ENCODE data around the gene UGGT1. TPM values are rescaled to one million over a fixed set of nuclear protein-coding genes. Genes with fewer than 3 reads are reported as not detected.

The UGGT1 gene
- polyA plus RNA-seq, 1 of the 3 experiments (the other 2 are of a cell fraction): 20.0 TPM

DNA sequence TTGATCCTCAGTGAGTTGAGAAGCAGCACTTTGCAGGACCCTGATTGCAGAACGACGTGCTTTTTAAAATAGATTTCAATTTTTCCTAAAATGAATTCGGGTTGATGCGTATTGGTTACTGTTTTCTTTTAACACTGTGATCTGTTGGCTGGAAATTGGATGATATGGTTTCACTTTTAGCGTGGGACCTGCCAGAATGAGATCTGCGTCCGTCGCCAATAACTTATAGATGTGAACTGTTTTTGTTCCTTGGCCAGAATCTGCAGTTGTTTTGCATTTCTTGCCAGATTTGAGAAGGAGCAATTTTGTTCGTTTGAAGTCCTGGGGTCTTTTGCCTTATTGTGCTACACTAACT lies 703 bp downstream of the UGGT1 start:
- Histone ChIP-seq H3K27ac (ENCODE audit: low read depth in 2 of 2, low read length in 1 of 2) (peak overlapping the region; percentile 78 to 84), H4K20me1 (ENCODE audit: insufficient read depth) (no peaks in the 10 kb centered on the region), H3K9me2 (no peaks in the 10 kb centered on the region), H3F3A (replicated peaks; ENCODE audit: insufficient read depth) (peaks cover 6% of the 10 kb centered on the region), H3K36me3 (replicated peaks in 1 of 2; ENCODE audit: control insufficient read depth in 1 of 2, insufficient read depth in 2 of 2, low read length in 1 of 2) (peaks cover 0 to 5% of the 10 kb centered on the region in 2 experiments), H3K4me3 (ENCODE audit: low read depth in 2 of 2, low read length in 1 of 2) (peak overlapping the region; percentile 90 to 97), H3K4me2 (peak overlapping the region; percentile 86), H3K9me3 (no peaks in the 10 kb centered on the region), H2AFZ (ENCODE audit: low read depth) (peak overlapping the region; percentile 80), H3K27me3 (ENCODE audit: insufficient read depth) (no peaks in the 10 kb centered on the region), H3K9ac (peak overlapping the region; percentile 76), H3K4me1 (ENCODE audit: control insufficient read depth in 1 of 2, insufficient read depth in 2 of 2, low read depth in 1 of 2, low read length in 1 of 2) (peaks cover 0 to 13% of the 10 kb centered on the region in 2 experiments; a peak in 3 of 4 replicates), H3K79me2 (ENCODE audit: insufficient read depth) (peaks cover 56% of the 10 kb centered on the region)
- ChIA-PET CTCF (interaction anchor here (0.8 to 2.3 kb wide), 5 partner anchors 10 to 28 kb away, joined by 3 to 20 read pairs (median 3); no protein-coding TSS in a partner anchor), POLR2A (interaction anchor here (0.6 to 1.7 kb wide), 3 partner anchors 10 to 32 kb away, joined by 3 to 5 read pairs (median 4); no protein-coding TSS in a partner anchor)
- TF ChIP-seq SMC3 (IDR thresholded peaks at IDR 0.05; ENCODE audit: low read depth, low read length) (no peak), GATA2 (CRISPR knock-in tag; IDR thresholded peaks at IDR 0.05) (no peak), SIN3A (IDR thresholded peaks at IDR 0.05; ENCODE audit: borderline replicate concordance, low read depth, low read length) (no peak), MXI1 (IDR thresholded peaks at IDR 0.05; ENCODE audit: low read depth, low read length) (no peak), JUND (IDR thresholded peaks at IDR 0.05) (no peak), TCF12 (IDR thresholded peaks at IDR 0.05) (no peak), NRF1 (IDR thresholded peaks at IDR 0.05; ENCODE audit: low read depth, low read length) (no peak), NFIC (IDR thresholded peaks at IDR 0.05; ENCODE audit: borderline replicate concordance) (no peak), ELF1 (IDR thresholded peaks at IDR 0.05) (no peak), MEF2A (IDR thresholded peaks at IDR 0.05; ENCODE audit: borderline replicate concordance, low read depth) (no peak), POLR2AphosphoS5 (IDR thresholded peaks at IDR 0.05; ENCODE audit: low read depth, low read length) (no peak), YY1 (IDR thresholded peaks at IDR 0.05; ENCODE audit: low read depth) (no peak)
- 1% methylated on average over 9 of the region's 9 CpGs for WGBS (ENCODE audit: low lambda C conversion rate)
- DNase-seq: no peak

GRCh38 chr2:128092656-128093055 lies 1.7 kb downstream of the UGGT1 start:
- CTCF ChIA-PET: interaction anchor here (1.4 to 1.7 kb wide), 2 partner anchors 9 to 29 kb away, joined by 5 to 9 read pairs; no protein-coding TSS in a partner anchor
- 69% methylated on average over 3 of the region's 3 CpGs for WGBS (ENCODE audit: low lambda C conversion rate)
- Histone ChIP-seq H3K79me2 (ENCODE audit: insufficient read depth) (peaks cover 66% of the 10 kb centered on the region), H3K4me2 (peak overlapping the region; percentile 40; the same call in 1 of the 2 replicates), H3K36me3 (replicated peaks in 1 of 2; ENCODE audit: control insufficient read depth in 1 of 2, insufficient read depth in 2 of 2, low read length in 1 of 2) (peaks cover 4 to 8% of the 10 kb centered on the region in 2 experiments), H2AFZ (ENCODE audit: low read depth) (no peak overlapping the region), H3K9me3 (no peaks in the 10 kb centered on the region), H3K9me2 (no peaks in the 10 kb centered on the region), H3F3A (replicated peaks; ENCODE audit: insufficient read depth) (peaks cover 6% of the 10 kb centered on the region), H4K20me1 (ENCODE audit: insufficient read depth) (no peaks in the 10 kb centered on the region), H3K27ac (ENCODE audit: low read depth in 2 of 2, low read length in 1 of 2) (no peak overlapping the region), H3K4me1 (ENCODE audit: control insufficient read depth in 1 of 2, insufficient read depth in 2 of 2, low read depth in 1 of 2, low read length in 1 of 2) (peaks cover 0 to 13% of the 10 kb centered on the region in 2 experiments; a peak in 3 of 4 replicates), H3K4me3 (ENCODE audit: low read depth in 2 of 2, low read length in 1 of 2) (peak overlapping the region; percentile 0 to 17; a peak in 1 of 4 replicates), H3K9ac (no peak overlapping the region), H3K27me3 (ENCODE audit: insufficient read depth) (no peaks in the 10 kb centered on the region)
- TF ChIP-seq MAX (IDR thresholded peaks at IDR 0.05; ENCODE audit: low read depth) (no peak), NFIC (IDR thresholded peaks at IDR 0.05; ENCODE audit: borderline replicate concordance) (no peak)
- POLR2A ChIA-PET: interaction anchor here (1.5 kb wide), 1 partner anchor 9 kb away, joined by 5 read pairs; no protein-coding TSS in a partner anchor
- DNase-seq: no peak

DNA sequence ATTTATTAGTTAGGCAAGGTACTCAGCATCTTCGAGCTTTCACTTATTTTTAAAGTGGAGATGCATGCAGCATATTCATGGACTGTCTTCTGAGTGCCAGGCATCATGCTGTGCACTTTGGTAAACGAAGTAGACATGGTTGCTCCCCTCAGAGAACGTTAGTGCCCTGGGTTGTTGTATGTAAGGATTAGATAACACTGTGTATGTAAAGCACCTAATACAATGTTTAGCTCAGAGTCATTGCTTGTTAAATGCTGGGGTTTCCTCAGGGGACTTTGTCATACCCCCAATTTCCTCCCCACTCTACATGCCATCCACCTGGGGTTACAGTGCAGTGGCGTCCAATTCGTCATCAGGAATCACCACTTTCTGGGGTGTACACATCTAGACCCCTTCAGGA lies 2.8 kb downstream of the UGGT1 start:
- peaks cover 4 to 8% of the 10 kb centered on the region in 2 experiments for H3K36me3 ChIP-seq (replicated peaks in 1 of 2; ENCODE audit: control insufficient read depth in 1 of 2, insufficient read depth in 2 of 2, low read length in 1 of 2)
- H3F3A ChIP-seq (replicated peaks; ENCODE audit: insufficient read depth): peaks cover 5% of the 10 kb centered on the region
- peaks cover 76% of the 10 kb centered on the region for H3K79me2 ChIP-seq (ENCODE audit: insufficient read depth)
- H3K4me3 ChIP-seq (ENCODE audit: low read depth in 2 of 2, low read length in 1 of 2): no peak overlapping the region
- no peak overlapping the region for H3K27ac ChIP-seq (ENCODE audit: low read depth in 2 of 2, low read length in 1 of 2)
- H3K4me2 ChIP-seq: no peak overlapping the region
- TF ChIP-seq GATA2 (CRISPR knock-in tag; IDR thresholded peaks at IDR 0.05) (no peak), RCOR1 (IDR thresholded peaks at IDR 0.05; ENCODE audit: low read length) (no peak)
- H2AFZ ChIP-seq (ENCODE audit: low read depth): no peak overlapping the region
- no peaks in the 10 kb centered on the region for H4K20me1 ChIP-seq (ENCODE audit: insufficient read depth)
- no peaks in the 10 kb centered on the region for H3K27me3 ChIP-seq (ENCODE audit: insufficient read depth)
- H3K4me1 ChIP-seq (ENCODE audit: control insufficient read depth in 1 of 2, insufficient read depth in 2 of 2, low read depth in 1 of 2, low read length in 1 of 2): peaks cover 0 to 13% of the 10 kb centered on the region in 2 experiments; a peak in 3 of 4 replicates
- H3K9ac ChIP-seq: no peak overlapping the region
- H3K9me2 ChIP-seq: no peaks in the 10 kb centered on the region
- CTCF ChIA-PET: interaction anchor here (0.7 to 1.7 kb wide), 2 partner anchors 30 to 62 kb away, joined by 3 to 9 read pairs; no protein-coding TSS in a partner anchor
- H3K9me3 ChIP-seq: no peaks in the 10 kb centered on the region
- no peak for DNase-seq
- WGBS (ENCODE audit: low lambda C conversion rate): 66% methylated on average over 5 of the region's 5 CpGs
- POLR2A ChIA-PET: no interaction called here
